ENCODE data around the gene RASSF3.

RASSF3 gene

DNA sequence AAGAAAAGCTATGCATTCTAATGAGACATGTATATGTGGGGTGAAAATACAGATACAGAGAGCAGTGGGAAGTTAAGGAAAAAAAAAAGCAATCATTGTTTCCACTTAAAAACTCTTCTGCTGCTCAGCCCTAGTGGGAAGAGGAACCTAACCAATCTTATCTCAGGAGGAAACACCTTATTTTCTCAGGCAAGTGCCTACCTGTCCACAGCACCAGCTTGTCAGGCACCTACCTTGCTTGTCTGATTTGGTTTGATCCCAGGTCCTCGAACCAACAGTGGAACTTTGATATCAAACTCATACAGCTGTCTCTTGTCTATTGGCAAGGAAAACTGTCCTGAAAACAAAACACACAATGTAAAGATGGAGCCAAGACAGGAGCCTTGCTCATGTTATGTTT lies 126.5 kb downstream of the RASSF3 start:
- DNase-seq = no peak

DNA sequence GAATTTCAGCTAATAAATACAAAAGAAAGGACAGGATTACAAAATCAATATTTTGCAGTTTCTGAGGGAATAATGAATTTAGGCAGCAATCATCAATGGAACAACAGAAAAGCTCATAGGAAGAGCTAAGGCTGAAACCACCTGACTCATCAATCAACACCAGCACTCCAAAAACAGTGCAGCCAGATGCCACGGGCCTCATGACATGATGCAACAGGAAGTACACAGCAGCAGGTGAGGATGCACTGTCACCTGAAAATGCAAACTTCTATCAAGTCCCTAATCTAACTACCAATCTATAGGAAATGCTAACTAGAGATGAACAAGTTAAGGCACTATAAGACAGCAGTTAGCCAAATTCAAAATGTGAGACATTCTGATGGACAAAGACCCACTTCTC lies 127.2 kb downstream of the RASSF3 start:
- no peak for DNase-seq

DNA sequence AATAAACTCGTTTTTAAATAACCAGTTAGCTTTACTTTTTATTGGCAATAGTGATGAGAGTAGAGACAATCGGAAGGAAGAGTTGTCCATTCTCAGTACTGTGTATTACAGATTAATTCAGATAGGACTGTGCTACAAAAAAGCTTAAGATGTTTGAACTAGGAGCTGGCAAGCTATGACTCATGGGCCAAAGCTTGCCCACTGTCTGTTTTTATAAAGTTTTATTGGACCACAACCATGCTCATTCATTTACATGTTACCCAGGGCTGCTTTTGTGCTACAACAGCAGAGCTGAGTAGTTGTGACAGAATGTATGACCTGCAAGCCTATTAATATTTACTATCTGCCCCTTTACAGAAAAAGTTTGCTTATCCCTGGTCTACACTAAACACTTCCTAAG lies 129.5 kb downstream of the RASSF3 start:
- DNase-seq = no peak

DNA sequence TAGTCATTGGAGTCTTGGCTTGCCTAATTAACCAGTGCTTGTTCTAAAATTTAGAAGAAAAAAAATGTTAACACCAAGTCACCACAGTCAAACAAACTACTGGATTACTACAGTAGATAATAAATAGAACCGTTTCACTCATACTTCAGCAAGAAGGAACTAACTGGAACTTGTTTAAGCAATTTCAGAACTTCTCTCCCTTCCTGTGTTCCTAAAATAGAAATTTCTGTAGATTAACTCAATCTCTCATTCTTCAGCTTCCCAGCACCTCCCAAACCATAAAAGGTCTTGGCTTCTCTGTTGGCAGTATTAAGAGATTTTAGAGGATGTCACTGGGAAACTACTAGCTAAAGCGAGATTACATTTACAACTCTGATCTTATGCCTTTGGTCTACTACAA lies 130.4 kb downstream of the RASSF3 start:
- no peak for DNase-seq

DNA sequence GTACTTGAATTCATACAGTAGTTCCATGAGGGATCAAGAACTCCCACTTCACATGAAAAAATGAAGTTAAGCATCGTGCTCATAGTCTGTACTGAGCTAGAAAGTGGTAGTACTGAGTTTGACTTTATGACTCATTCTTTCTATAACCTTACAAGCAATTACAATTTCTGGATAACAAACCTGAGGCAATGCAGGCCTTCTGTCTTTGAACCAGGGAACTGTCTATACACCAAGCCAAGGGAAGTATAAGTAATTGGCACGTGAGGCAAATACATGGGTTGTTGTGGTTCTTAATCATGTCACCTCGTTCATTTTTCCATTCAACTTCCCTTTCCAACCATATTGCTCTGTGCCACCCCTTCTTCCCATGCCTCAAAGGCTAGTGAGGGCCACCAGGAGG lies 132.1 kb downstream of the RASSF3 start:
- no peak for DNase-seq

DNA sequence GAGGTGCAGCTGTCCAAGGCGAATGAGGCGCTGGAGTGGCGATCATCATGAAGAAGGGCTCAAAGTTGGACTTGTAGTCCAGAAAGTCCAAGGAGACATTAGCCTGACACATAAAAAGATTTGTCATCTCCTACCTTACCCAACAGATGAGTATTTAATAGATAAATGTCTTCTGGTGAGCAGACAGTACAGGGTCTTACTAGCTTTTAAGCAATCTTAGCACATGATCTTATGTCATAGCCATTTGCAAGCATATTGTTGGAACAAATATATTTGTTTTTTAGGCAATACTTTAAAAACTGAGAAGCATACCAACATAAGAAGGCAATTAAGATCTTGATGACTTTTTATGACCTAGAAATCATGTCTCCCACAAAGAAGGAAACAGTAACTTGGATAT lies 132.9 kb downstream of the RASSF3 start:
- DNase-seq = no peak

DNA sequence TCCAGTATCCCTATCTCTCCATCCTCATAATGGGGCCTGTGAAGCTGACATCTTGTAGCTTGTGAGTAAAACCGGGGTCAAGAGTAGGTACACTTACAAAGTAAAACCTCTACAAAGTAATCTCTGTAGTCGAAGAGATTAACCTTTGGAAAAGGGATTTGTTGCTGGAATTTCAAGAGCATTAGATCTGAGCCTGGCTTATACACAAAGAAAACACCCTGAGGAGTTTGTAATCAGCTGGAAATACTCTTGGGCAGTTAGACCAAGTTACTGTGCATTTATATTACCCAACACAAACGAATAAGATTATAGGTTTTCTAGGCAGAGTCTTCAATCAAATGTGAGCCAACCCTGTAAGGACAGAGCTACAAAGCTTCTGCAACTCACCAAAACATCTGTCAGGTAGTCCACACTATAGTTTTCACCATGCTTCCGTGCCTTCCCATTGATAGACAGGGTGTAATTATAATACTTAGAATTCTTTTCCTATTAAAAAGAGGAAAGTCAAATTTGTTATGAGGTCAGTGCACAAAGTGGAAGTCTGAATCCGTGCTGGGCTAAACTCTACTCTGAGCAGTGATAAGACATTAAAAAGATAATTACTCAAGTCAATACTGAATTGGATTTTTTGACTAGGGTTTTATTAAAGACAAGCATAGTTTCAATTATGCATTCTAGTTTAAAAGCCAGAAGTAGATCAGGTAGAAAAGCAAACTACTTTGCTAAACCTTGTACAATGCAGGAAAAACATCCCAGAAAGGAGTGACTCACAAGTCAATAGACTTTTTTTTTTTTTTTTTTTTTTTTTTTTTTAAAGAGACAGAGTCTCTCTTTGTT lies 134.3 kb downstream of the RASSF3 start:
- no peak for DNase-seq

DNA sequence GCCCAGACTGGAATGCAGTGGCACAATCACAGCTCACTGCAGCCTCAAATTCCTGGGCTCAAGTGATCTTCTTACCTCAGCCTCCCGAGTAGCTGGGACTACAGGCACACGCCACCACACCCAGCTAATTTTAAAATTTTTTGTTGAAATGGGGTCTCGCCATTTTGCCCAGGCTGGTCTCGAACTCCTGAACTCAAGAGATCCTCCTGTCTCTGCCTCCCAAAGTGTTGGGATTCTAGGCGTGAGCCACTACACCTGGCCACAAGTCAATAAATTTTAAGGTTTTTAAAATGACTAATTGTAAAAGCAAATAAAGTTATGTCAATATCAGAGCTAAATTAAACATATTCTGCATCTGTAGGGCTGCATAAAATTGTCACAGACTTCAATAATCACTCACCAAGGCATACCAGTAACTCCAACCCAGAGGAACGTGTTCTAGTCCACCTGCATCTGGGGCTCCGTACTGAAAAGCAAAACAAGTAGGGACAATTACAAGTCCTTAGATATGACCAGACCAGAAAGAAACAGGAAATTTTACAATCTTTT lies 135.0 kb downstream of the RASSF3 start:
- DNase-seq = no peak

DNA sequence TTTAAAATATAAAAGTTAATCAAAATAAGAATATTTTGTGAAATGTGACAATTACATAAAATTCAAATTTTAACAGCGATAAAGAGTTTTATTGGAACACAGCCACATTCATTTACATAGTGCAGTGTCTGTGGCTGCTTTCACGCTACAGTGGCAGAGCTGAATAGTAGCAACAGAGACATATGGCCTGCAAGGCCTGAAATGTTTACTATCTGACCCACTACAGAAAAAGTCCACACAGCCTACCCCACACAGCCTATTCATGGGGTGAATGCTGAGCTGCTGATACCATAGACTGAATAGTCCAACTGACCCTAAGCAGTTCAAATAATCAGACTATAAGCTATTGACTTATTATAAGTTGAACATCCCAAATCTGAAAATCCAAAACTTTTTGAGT lies 135.7 kb downstream of the RASSF3 start:
- DNase-seq = no peak

DNA sequence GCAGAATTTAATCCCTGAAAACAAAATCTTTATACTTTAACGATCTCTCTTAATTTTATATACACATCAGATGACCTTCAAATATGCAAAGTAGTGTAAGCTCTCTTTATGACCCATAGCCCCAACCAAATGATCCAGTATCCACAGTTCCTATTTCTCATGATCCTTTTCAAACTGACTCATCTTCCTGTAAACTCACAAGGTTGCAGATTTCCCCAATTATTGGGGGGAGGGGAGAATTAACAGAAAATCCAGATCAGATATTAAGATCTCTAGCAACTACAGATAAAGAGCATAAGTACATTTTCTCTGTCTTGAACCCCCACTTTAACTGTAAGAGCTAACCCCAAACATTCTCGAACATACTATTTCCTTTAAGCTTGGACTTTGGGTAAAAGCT lies 136.4 kb downstream of the RASSF3 start:
- no peak for DNase-seq

Measured in bone marrow (tissue), 2 donors.